Measurements from ENCODE around the gene SLC25A6.
"Not testable (repeated sequence)": the region's sequence is repeated elsewhere in the genome, so short reads cannot be mapped to it uniquely, and the experiment has no call there.

Gene SLC25A6

DNA sequence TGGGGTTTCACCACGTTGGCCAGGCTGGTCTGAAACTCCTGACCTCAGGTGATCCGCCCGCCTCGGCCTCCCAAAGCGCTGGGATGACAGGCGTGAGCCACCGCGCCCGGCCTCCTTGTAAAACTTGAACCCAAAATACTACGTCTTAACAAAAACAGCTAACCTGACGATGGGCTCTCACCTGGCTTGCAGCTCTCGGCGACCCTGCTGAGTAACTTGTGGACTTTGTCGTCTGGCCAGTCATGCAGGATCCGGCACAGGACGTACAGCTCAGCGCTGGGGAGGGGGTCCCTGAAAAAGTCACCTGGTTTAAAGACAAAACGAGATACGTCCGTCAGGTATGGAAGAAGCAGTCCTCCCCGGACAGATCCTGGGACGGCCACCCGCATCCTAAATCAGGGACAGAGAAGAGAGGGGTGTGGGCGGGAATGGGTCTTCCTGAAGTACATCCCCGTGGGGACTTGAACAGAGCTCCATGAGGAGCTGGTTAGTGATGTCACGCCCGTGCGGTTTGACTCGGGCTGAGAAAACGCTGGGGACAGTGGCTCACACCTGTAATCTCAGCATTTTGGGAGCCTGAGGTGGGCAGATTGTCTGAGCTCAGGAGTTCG, 20.7 kb upstream of the SLC25A6 start:
- no peak for DNase-seq

DNA sequence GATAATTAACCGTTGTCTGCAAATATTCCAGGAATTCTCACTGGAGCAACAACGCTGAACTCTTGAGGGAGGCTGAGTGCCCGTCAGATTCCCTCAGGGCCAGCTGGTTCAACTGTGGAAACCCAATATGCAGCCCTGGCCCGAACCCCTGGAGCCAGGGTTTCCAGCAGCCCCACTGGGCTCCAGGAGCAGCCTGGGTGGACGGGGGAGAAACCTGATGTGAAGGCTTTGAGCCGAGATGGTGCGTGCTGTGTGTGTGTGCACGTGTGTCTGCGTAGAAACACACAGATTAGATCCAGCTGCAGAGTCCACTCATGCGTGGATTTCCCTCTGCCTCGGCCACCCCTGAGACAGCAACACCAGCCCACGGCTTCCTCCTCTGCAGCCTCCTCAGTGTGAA, 19.4 kb upstream of the SLC25A6 start:
- DNase-seq, result no peak

DNA sequence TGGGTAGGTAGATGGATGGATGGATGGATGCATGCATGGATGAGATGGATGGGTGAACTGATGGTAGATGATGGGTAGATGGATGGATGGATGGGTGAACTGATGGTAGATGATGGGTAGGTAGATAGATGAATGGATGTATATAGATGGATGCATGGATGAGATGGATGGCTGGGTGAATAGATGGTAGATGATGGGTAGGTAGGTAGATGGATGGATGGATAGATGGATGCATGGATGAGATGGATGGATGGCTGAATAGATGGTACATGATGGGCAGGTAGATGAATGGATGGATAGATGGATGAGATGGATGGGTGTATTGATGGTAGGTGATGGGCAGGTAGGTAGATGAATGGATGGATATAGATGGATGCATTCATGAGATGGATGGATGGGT, 15.1 kb upstream of the SLC25A6 start:
- no peak for DNase-seq

DNA sequence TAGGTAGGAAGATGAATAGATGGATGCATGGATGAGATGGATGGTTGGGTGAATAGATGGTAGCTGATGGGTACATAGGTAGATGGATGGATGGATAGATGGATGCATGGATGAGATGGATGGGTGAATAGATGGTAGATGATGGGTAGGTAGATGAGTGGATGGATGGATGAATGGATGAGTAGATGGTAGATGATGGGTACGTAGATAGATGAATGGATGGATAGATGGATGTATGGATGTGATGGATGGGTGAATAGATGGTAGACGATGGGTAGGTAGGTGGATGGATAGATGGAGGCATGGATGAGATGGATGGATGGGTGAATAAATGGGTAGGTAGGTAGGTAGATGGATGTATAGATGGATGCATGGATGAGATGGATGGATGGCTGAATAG, 13.9 kb upstream of the SLC25A6 start:
- DNase-seq, result not testable (repeated sequence)

DNA sequence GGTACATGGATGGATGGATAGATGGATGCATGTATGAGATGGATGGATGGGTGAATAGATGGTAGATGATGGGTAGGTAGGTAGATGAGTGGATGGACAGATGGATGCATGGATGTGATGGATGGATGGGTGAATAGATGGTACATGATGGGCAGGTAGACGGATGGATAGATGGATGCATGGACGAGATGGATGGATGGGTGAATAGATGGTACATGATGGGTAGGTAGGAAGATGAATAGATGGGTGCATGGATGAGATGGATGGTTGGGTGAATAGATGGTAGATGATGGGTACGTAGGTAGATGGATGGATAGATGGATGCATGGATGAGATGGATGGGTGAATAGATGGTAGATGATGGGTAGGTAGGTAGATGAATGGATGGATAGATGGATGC, 12.0 kb upstream of the SLC25A6 start:
- DNase-seq, result not testable (repeated sequence)

DNA sequence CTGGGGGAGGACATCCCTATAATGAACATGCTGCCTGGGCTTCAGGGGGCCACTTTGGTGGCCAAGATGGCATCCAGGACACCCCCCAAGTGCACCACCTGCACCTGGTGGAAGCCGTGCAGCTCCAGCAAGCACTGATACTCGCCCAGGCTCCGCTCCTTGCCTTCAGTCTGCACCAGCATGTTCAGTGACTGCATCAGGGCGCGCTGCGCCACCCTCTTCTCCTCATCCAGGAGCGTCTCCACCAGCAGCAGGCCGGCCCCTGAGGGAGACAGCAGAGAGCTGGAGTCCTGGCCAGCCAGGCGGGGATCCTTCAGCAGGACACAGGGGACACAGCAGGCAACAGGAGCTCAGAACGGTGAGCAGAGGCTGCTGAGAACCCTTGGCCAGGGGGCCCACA, 11.3 kb upstream of the SLC25A6 start:
- no peak for DNase-seq

DNA sequence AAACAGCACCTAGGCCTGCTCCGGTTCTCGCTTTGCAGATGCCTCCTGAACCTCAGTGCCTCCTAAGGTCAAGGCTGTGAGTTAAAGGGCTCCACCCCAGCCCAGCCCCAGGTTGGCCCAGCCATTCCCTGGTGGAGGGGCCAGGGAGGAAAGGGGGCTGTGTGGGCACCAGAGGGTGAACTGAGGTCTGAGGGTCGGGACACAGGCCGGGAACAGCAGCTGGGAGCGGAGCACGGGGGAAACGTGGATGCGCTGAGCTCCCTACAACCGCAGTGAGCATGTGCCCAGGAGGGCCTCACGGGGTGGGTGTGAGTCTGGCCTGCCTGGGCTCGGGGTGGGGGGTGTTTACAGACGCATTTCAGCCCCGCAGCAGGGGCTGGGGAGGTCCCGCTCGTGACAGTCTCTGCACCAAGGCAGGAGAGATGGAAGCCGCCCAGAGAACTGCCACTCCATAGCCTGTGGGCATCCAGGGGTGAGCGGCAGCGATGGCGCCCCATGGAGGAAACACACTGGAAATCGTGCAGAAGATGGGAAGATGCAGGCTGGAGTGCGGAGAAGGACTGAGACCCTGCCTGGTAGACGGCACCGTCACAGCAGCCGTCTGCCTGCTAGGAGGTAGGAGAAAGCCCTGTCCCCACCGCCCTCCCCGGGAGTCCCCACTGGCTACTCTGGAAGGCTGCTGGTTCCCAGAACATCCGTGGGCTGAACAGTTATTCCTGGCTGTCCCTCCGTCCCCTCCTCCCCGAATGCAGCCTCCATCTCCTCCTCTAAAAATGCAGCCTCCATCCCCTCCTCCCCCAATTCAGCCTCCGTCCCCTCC, 9.9 kb upstream of the SLC25A6 start:
- no peak for DNase-seq

DNA sequence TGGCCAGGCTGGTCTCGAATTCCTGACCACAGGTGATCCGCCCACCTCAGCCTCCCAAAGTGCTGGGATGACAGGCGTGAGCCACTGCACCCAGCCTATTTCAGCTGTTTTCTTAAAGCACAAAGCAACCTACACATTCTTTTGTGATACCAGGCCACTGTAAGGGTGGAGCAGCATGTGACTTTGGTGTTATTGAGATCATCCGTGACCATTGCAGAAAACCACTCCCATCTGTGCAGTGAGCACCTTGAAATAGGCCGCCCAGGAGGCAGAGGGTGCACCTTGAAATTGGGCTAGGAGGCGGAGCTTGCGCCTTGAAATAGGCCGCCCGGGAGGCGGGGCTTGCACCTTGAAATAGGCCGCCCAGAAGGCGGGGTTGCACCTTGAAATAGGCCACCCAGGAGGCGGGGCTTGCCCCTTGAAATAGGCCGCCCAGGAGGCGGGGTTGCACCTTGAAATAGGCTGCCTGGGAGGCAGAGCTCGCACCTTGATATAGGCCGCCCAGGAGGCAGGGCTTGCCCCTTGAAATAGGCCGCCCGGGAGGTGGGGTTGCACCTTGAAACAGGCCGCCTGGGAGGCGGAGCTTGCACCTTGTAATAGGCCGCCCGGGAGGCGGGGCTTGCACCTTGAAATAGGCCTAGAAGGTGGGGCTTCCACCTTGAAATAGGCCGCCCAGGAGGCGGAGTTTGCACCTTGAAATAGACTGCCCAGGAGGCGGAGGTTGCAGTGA, 9.0 kb upstream of the SLC25A6 start:
- no peak for DNase-seq

DNA sequence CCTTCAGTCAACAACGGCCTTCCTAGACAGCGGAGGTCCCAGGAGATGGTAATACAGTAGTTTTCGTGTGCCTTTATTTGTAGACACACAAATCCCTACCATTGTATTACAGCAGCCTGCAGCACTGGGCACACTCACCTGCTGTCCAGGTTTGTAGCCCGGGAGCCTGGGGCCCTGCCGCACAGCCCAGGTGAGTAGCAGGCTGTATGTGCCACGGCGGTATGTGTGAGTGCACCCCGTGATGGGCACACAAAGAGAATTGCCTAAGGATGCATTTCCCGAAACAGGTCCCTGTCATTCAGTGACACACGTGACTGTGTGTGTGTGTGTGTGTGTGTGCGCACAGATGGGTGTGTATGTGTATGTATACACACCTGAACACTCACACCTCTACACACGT, 8.1 kb upstream of the SLC25A6 start:
- DNase-seq, result no peak

DNA sequence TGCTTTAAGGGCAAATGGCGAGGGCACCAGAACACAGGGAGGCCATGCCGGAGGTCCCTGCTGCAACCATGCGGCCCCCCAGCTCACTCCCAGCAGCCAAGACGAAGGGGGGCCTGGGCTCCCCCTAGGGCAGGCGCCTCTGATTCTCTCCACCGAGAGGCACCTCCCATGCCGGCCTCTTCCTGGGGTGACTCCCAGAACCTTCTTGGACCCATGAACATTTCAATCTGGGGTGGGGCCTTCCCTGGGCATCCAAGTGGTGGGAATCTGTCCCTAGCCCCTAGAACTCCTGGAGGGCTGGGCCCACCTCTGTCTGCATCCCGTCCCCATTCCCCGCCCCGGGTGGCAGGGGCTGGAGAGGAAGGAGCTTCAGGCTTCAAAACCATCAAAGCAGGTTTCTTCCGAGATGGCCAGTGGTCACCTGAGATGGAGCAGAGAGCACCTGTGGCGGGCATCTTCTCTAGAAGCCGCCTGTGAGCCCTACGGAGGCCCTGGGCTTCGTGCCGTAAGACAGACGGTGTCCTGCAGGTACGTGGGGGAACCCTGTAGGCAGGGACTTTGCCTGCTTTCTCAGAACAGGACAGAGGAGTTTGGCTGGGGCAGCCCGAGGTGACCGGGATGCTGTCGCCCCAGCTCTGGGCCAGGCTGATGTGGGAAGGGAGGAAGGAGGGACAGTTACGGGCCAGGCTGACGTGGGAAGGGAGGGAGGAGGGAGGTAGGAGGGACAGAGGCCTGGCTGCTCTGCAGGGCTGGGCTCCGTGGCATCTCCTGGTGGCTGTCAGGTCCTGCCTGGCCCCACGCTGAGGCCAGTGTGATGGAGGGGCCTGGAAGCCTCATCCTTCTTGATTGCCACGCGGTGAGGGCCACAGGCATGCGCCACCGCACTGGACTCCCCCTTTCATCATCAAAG, 6.8 kb upstream of the SLC25A6 start:
- DNase-seq, result no peak

DNA sequence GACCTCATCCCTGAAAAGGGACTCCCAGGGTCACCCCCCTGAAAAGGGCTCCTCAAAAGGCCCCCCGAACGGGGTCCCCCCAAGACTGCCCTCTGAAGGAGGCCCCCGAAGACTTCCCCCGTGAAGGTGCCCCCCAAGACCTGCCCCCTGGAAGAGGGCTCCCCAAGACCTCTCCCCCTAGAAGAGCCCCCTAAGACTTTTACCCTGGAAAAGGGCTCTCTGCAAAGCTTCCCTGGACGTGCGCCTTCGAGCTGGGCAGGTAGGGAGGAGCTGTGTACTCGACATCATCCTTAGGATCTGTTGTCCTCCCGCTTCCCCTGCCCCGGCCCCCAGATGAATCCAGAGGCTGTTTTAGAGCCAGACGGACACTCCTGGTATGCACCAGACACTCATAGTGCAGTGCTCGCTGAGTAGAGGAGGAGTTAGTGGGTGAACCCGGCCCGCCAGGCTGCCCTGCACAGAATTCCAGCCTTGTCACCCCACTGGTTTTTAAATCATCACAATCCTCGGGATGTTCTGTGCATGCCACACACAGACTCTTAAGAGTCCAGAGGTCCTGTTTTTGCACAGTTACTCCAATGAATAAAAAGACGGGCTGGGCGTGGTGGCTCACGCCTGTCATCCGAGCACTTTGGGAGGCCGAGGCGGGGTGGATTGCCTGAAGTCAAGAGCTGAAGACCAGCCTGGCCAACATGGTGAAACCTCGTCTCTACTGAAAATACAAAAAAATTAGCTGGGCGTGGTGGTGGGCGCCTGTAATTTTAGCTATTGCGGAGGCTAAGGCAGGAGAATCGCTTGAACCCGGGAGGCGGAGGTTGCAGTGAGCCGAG, 5.7 kb upstream of the SLC25A6 start:
- DNase-seq, result no peak

DNA sequence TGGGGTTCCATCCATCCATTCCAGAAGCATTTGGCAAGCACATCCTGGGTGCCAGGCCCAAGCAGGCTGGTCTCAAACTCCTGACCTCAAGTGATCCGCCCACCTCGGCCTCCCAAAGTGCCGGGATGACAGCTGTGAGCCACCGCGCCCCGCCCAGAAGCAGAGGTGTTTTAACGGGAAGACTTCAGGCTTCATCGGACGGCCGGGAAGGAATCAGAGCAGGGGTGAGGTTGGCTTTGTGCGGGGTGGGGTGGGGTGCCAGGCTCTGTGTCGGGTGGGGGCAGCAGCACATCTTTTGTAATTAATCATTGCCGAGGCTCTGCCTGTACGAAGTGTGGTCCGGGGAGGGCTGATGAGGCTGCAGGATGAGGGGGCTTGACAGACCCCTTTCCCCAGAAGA, 5.1 kb upstream of the SLC25A6 start:
- no peak for DNase-seq

DNA sequence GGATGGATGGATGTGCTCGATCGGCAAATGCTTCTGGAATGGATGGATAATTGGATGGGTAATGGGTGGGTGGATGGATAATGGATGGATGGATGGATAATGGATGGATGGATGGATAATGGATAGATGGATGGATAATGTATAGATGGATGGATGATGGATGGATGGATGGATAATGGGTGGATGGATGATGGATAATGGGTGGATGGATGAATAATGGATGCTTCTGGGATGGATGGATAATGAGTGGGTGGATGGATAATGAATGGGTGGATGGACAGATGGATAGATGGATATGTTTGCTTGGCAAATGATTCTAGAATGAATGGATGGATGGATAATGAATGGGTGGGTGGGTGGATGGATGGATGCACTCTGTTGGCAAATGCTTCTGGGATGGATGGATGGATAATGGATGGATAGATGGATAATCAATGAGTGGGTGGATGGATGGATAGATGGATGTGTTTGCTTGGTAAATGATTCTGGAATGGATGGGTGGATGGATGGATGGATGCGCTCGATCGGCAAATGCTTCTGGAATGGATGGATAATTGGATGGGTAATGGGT, 3.8 kb upstream of the SLC25A6 start:
- no peak for DNase-seq

DNA sequence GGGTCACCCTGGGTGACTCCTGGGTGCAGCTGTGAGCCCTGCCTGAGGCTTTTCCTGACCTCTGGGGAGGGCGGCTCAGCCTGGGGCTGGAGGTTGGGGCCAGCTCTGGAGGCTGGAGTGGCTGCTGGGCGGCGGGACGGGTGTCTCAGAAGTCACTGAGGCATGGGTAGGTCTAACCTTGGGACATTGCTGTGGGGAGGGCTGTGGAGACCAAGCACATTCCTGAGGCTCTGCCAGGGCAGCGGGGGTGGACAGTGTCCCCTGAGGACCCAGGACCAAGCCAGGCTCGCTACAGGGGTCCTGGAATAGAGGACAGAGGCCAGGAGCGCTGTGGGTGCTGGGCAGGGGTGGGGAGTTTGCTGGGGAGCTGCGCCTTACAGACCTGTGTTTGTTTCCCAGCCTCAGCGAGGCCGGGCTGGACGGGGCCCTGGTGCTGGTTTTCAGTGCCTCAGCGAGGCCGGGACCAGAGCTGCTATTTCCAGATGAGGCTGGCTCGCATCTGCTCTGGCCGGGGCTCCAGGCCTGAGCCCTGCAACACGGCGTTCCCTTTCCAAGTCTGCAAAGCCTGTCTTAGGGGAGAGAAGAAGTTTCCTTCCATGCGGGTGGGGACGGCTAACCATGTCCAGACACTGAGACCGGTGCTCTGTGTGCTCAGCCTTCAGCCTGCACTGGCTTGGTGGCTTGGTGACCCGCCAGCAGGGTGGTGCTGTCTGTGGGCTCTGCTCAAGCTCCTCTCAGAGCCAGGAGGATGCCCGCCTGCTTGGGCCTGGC, 3.0 kb upstream of the SLC25A6 start:
- no peak for DNase-seq

DNA sequence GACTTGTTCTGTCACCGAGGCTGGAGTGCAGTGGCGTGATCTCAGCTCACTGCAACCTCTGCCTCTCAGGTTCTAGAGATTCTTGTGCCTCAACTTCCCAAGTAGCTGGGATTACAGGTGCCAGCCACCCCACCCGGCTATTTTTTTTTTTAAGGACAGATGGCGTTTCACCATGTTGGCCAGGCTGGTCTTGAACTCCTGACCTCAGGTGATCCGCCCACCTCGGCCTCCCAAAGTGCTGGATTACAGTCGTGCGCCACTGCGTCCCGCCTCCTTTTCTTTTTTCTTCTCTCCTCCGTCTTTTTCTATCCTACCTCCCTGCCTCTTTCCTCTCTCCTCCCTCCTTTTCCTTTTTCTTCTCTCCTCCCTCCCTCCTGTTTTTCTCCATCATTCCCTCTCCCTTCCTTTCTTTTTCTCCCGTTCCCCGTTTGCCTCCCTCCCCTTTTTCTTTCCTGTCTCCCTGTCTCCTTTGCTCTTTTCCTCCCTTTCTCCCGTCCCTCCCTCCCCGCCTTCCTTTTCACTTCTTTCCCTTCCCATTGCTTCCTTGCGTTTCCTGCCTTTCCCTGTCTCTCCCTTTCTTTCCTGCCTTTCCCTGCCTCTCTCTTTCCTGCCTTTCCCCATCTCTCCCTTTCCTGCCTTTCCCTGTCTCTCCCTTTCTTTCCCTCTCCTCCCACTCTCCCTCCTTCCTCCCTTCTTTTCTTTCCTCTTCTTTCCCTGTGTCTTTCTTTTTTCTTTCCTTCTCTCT, 2.1 kb upstream of the SLC25A6 start:
- no peak for DNase-seq

DNA sequence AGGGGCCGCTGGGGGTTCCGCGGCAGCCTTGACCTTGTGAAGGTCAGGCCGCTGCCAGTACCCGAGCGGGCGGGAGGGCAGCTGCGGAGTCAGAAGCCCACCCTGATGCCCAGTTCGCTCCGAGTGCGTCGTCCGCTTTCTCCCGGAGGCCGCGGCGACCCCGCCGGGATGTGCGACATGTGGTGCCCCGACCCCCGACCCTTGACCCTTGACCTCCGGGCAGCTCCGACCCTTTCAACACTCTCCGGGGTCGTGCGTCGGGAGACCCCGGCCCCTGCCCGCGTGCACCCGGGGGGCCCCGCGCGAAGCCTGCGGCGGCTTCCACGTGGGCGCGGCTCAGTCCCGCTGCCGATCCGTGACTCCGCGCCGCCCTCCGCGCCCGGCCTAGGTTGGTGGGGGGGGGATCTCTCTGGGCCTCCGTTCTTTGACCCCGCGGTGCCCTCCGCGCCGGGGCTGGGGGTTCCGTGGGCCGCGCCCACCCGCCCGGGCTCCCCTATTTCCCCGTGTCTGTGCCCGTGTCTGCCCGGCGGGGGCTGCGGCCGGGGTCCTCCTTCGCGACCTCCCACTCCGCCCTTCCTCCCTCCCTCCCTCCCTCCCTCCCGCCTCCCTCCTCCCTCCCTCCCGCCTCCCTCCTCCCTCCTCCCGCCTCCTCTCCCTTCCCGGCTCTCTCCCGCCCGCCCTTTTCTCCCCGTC, 609 bp upstream of the SLC25A6 start:
- no peak for DNase-seq

DNA sequence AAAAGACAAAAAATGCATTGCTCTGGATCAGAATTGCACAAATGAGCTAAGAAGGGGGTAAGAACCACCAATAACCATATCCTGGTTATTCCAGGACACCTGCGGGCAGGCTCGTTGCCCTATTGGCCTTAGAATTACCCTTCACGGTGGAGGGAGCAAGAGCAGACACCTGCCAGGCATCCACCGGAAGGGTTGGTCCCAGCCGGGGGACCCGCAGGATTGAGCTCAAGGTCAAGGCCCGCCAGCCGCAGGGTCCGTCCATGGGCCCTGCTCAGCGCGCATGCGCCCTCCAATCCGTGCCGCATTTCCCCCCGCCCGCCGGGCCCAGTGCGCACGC, 575 bp downstream of the SLC25A6 start:
- no peak for DNase-seq

DNA sequence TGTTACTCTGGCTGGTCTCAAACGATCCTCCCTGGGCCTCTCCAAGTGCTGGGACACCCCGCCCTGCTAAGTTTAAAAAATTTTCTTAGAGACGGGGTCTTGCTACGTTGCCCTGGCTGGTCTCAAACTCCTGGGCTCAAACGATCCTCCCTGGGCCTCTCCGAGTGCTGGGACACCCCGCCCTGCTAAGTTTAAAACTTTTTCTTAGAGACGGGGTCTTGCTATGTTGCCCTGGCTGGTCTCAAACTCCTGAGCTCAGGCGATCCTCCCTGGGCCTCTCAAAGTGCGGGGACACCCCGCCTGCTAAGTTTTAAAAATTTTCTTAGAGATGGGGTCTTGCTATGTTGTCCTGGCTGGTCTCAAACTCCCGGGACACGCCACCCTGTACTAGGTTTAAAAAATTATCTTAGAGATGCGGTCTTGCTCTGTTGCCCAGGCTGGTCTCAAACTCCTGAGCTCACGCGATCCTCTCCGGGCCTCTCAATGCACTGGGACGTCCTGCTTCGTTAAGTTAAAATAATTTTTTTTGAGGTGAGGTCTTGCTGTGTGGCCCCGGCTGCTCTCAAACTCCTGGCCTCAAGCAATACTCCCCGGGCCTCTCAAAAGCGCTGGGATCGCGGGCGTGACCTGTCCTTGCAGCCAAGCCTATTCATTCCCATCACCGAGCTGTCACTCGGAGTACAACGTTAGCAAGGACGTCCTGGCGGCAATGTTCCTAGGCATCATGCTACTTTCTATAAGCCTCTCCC, 1.1 kb downstream of the SLC25A6 start:
- DNase-seq, result no peak

DNA sequence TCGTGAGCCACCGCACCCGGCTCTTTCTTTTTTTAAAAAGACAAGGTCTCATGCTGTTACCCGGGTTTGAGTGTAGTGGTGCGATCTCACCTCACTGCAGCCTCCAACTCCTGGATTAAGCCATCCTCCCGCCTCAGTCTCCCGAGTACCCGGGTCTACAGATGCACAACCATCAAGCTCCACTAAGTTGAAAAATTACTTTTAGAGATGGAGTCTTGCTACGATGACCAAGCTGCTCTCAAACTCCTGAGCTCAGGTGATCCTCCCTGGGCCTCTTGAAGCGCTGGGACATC, 2.0 kb downstream of the SLC25A6 start:
- DNase-seq, result no peak
